Osteocyte (in vitro differentiated cells): ENCODE data around the gene LSM12. TPM values are rescaled to one million over a fixed set of nuclear protein-coding genes. Genes with fewer than 3 reads are reported as not detected.
"Not testable (repeated sequence)": the region's sequence is repeated elsewhere in the genome, so short reads cannot be mapped to it uniquely, and the experiment has no call there.

Source experiments
- DNase-seq: peaks from one replicate; pipeline ENCODE4 v3.0.0; 2021; ENCODE audit warnings: mixed read lengths; ENCODE audit not compliant: unreplicated experiment; ENCODE audit errors: extremely low spot score
- H3K27ac Mint-ChIP-seq: one replicate; pipeline ENCODE4 v1.8.0; 2021; ENCODE audit warnings: mild to moderate bottlenecking, mixed read lengths; ENCODE audit not compliant: unreplicated experiment
- H3K27me3 Mint-ChIP-seq: one replicate; pipeline ENCODE4 v1.8.0; 2021; ENCODE audit warnings: mixed read lengths; ENCODE audit not compliant: unreplicated experiment
- H3K36me3 Mint-ChIP-seq: one replicate; pipeline ENCODE4 v1.8.0; 2021; ENCODE audit warnings: mixed read lengths; ENCODE audit not compliant: unreplicated experiment
- H3K4me1 Mint-ChIP-seq: one replicate; pipeline ENCODE4 v1.8.0; 2021; ENCODE audit warnings: mixed read lengths; ENCODE audit not compliant: unreplicated experiment
- H3K4me3 Mint-ChIP-seq: one replicate; pipeline ENCODE4 v1.8.0; 2021; ENCODE audit warnings: mild to moderate bottlenecking, moderate library complexity, mixed read lengths; ENCODE audit not compliant: unreplicated experiment
- H3K9me3 Mint-ChIP-seq: one replicate; pipeline ENCODE4 v1.8.0; 2021; ENCODE audit warnings: mixed read lengths; ENCODE audit not compliant: unreplicated experiment
- total RNA-seq: library from RNA; stranded (reverse); gene quantifications from 2 replicates; pipeline ENCODE4 v1.2.1, GENCODE V29; 2021
- TF ChIP-seq, protein P1 (sequence below): fragments of 200-600 bp; sonication (generic); IDR thresholded peaks from 2 replicates; pipeline ENCODE4 v1.5.0; 2021; ENCODE audit warnings: antibody characterized with exemption, mild to moderate bottlenecking, moderate library complexity

LSM12 gene
- total RNA-seq, 1 donor from 2014 or later, result 49.5 TPM

DNA sequence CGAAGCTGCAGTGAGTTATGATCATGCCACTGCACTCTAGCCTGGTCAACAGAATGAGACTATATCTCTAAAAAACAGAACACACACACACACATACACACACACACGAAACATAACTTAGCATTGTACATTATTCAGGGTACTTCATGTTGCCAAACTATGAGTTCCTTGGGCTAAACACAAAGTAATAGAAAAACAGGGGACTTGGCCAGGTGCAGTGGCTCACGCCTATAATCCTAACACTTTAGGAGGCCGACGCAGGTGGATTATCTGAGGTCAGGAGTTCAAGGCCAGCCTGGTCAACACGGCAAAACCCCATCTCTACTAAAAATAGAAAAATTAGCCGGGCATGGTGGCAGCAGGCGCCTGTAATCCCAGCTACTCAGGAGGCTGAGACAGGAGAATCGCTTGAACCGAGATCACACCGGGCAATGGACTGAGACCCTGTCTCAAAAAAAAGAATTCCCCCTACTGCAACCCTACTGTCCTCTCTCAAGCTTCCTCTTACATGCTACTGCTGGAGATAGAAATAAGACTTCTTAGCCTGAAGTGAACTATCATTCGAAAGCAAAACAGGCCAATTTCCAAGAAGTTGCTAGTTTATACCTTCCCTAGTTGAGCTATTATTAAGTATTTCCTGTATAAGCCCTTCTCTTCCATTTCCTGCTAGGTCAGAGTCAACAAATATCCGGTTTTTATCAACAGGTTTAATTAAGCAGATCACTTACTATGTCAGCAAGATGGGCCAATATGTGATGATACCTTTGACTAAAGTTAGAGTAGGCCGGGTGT, 7.2 kb downstream of the LSM12 start:
- H3K4me1 Mint-ChIP-seq, result peaks cover 16% of the 10 kb centered on the region
- TF ChIP-seq, protein P1, sequence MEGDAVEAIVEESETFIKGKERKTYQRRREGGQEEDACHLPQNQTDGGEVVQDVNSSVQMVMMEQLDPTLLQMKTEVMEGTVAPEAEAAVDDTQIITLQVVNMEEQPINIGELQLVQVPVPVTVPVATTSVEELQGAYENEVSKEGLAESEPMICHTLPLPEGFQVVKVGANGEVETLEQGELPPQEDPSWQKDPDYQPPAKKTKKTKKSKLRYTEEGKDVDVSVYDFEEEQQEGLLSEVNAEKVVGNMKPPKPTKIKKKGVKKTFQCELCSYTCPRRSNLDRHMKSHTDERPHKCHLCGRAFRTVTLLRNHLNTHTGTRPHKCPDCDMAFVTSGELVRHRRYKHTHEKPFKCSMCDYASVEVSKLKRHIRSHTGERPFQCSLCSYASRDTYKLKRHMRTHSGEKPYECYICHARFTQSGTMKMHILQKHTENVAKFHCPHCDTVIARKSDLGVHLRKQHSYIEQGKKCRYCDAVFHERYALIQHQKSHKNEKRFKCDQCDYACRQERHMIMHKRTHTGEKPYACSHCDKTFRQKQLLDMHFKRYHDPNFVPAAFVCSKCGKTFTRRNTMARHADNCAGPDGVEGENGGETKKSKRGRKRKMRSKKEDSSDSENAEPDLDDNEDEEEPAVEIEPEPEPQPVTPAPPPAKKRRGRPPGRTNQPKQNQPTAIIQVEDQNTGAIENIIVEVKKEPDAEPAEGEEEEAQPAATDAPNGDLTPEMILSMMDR, result no peak
- H3K27ac Mint-ChIP-seq, result no peak overlapping the region
- peaks cover 31% of the 10 kb centered on the region for H3K36me3 Mint-ChIP-seq
- no peak overlapping the region for H3K4me3 Mint-ChIP-seq
- H3K9me3 Mint-ChIP-seq, result no peaks in the 10 kb centered on the region
- DNase-seq, result no peak
- H3K27me3 Mint-ChIP-seq, result no peaks in the 10 kb centered on the region

DNA sequence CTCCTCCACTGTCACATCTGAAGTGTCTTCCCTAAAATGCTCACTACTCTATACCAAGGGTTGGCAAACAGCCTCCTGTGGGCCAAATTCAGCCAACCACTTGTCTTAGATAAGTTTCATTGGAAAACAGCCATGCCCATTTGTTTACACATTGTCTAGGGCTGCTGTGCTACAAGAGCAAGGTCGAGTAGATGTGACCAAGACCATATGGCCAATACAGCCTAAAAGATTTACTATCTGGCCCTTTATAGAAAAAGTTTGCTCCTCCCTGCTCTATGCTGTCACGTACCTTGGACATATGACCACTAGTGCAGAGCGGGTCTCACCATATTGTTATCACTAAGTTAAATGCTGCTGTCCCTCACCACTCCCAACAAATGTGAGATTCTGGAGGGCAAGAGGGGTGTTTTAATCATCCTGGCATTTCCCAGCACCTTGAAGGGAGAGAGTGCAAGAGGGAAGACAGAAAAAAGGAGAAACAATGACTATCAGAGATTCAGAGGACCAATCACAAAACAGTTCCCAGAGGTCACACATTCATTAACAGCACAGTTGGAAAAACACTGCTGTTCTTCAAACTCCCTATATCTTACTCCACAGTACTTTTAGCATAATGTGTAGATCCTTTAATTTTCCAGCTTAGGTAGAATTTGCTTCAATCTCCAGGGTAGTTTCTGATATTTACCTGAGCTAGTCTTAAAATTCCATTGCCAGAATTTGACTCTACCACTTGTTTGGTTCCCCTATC, 13.2 kb downstream of the LSM12 start:
- Mint-ChIP-seq H3K4me1 (peaks cover 2% of the 10 kb centered on the region), H3K4me3 (no peak overlapping the region), H3K27me3 (no peaks in the 10 kb centered on the region), H3K36me3 (peaks cover 22% of the 10 kb centered on the region), H3K9me3 (no peaks in the 10 kb centered on the region), H3K27ac (no peak overlapping the region)
- no peak for DNase-seq
- TF ChIP-seq, protein P1, result no peak

DNA sequence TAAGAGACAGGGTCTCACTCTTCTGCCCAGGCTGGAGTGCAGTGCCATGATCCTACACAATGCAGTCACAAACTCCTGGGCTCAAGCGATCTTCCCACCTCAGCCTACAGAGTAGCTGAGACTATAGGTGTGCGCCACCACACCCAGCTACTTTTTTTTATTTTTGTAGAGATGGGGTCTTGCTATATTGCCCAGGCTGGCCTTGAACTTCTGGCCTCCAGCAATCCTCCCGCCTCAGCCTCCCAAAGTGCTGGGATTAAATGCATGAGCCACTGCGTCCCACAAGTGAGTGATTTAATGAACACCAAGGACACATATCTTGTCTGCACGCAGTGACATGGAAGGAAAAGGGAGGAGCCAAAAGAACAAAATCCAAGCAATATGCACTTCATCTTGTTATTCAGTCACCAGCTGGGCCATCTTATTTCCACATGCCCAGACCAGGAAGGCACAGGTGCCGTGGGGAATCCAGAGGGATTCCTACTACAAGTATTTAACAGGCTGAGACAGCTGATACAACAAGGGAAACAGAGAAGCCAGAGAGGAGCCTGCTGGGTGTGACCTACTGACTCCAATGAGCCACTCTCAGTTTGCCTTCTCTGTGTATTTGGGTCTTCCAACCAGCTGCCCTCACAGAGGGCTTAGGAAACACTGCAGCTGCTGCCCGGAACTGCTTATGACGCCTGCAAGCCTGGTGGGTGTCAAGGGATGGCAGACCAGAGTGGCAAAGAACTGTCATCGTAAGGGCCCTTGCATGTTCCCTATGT, 17.0 kb downstream of the LSM12 start:
- peaks cover 25% of the 10 kb centered on the region for H3K36me3 Mint-ChIP-seq
- H3K9me3 Mint-ChIP-seq, result no peaks in the 10 kb centered on the region
- DNase-seq, result no peak
- H3K4me3 Mint-ChIP-seq, result no peak overlapping the region
- TF ChIP-seq, protein P1, result no peak
- H3K4me1 Mint-ChIP-seq, result peaks cover 2% of the 10 kb centered on the region
- H3K27ac Mint-ChIP-seq, result no peak overlapping the region
- no peaks in the 10 kb centered on the region for H3K27me3 Mint-ChIP-seq

DNA sequence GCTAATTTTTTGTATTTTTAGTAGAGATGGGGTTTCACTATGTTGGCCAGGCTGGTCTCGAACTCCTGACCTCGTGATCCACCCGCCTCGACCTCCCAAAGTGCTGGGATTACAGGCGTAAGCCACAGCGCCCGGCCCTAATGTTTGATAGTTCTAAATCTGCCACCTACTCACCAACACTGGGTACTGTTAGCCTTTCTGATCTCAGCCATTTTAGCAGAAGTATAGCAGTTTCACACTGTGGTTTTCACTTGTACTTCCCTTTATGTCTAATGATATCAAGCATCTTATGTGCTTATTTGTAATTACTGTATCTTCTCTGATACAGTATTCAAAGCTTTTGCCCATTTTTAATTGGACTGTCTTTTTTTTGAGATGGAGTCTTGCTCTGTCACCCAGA, 19.6 kb downstream of the LSM12 start:
- not testable (repeated sequence) for H3K4me3 Mint-ChIP-seq, DNase-seq, H3K4me1 Mint-ChIP-seq, H3K27ac Mint-ChIP-seq, H3K27me3 Mint-ChIP-seq, H3K9me3 Mint-ChIP-seq
- peaks cover 19% of the 10 kb centered on the region for H3K36me3 Mint-ChIP-seq

DNA sequence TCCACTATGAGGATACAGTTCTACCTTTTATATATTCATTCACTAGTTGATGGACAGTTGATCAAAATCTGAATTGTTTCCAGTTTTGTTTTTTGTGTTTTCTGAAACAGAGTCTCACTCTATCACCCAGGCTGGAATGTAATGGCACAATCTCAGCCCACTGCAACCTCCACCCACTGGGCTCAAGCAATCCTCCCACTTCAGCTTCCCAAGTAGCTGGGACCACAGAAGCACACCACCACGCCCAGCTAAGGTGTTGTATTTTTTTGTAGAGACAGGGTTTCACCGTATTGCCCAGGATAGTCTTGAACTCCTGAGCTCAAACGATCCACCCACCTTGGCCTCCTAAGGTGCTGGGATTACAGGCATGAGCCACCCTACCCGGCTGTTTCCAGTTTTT, 21.0 kb downstream of the LSM12 start:
- TF ChIP-seq, protein P1, result no peak
- no peak overlapping the region for H3K27ac Mint-ChIP-seq

More for the DNA sequence above, 21.0 kb downstream of the LSM12 start:
- no peak for DNase-seq
- Mint-ChIP-seq H3K4me1 (peaks cover 6% of the 10 kb centered on the region), H3K36me3 (peaks cover 16% of the 10 kb centered on the region), H3K27me3 (no peaks in the 10 kb centered on the region), H3K4me3 (no peak overlapping the region), H3K9me3 (no peaks in the 10 kb centered on the region)
